GM10266 (cell line): ENCODE measurements around the gene MAP3K20.

ENCODE experiments used
- DNase-seq: peaks from one replicate; pipeline ENCODE4 v3.0.0; 2012; ENCODE audit errors: extremely low spot score
- TF ChIP-seq, protein P1 (sequence below): IDR thresholded peaks from 2 replicates; pipeline ENCODE4 v1.5.1; 2012; ENCODE audit warnings: mild to moderate bottlenecking, low read depth; ENCODE audit not compliant: control insufficient read depth, insufficient read depth; ENCODE audit errors: missing control alignments

MAP3K20 gene

GRCh38 chr2:173210270-173211196 is 134.9 kb downstream of the MAP3K20 start:
- peak; percentile 51 for DNase-seq
- TF ChIP-seq, protein P1, sequence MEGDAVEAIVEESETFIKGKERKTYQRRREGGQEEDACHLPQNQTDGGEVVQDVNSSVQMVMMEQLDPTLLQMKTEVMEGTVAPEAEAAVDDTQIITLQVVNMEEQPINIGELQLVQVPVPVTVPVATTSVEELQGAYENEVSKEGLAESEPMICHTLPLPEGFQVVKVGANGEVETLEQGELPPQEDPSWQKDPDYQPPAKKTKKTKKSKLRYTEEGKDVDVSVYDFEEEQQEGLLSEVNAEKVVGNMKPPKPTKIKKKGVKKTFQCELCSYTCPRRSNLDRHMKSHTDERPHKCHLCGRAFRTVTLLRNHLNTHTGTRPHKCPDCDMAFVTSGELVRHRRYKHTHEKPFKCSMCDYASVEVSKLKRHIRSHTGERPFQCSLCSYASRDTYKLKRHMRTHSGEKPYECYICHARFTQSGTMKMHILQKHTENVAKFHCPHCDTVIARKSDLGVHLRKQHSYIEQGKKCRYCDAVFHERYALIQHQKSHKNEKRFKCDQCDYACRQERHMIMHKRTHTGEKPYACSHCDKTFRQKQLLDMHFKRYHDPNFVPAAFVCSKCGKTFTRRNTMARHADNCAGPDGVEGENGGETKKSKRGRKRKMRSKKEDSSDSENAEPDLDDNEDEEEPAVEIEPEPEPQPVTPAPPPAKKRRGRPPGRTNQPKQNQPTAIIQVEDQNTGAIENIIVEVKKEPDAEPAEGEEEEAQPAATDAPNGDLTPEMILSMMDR = peak; percentile 88

DNA sequence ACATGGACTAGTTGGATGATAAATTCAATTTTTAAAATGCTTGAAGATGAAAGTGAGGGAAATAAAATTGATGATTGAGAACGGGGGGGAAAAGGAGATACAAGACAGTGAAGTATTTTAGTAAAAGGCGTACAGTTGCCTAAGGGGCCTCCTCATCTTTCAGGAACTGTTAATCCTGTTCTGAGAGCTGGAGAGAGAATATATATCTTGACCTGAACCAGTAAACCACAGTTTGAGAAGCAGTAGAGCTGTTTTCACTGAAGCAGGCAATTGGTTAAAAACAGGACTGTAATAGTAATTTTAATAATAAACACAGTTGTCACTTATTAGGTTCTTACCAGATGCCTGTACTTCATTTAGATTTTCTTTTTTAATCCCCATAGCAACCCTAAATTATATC is 137.5 kb downstream of the MAP3K20 start:
- TF ChIP-seq, protein P1 = no peak
- no peak for DNase-seq

- no peak for DNase-seq
- TF ChIP-seq, protein P1 = no peak
These were observed 138.6 kb downstream of the MAP3K20 start for GRCh38 chr2:173214213-173214612.

DNA sequence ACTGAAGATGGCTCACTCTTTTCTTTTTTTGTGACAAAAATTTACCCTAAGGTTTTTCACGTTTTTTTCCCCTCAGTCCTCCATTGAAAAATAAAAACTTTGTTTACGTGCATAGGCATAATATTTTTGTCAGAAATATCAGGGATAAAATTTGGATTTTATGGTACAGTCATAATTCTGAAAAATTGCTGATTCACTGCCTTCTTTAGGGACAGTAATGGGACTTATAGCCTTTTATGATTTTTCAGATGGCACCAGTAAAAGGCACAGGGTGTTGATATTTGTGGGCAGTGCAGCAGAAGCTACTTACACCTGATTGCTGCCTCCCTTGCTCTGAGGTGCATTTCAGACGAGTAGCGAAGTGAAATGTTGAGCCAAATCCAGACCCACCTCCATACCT is 139.7 kb downstream of the MAP3K20 start:
- TF ChIP-seq, protein P1 = no peak
- DNase-seq = no peak

- DNase-seq = no peak
- TF ChIP-seq, protein P1 = no peak
These were observed 140.4 kb downstream of the MAP3K20 start for GRCh38 chr2:173216051-173216450.

- TF ChIP-seq, protein P1 = no peak
- no peak for DNase-seq
These were observed 141.0 kb downstream of the MAP3K20 start for GRCh38 chr2:173216668-173217067.
